HG02840 (cell line): ENCODE measurements around the gene LRWD1.

ENCODE experiments used
- ATAC-seq: cut with Tn5 transposase; IDR thresholded peaks from one replicate; pipeline ENCODE4 v1.9.1; 2021; ENCODE audit warnings: mild to moderate bottlenecking, moderate library complexity, moderate number of reproducible peaks; ENCODE audit not compliant: unreplicated experiment, low FRiP score

The LRWD1 gene

DNA sequence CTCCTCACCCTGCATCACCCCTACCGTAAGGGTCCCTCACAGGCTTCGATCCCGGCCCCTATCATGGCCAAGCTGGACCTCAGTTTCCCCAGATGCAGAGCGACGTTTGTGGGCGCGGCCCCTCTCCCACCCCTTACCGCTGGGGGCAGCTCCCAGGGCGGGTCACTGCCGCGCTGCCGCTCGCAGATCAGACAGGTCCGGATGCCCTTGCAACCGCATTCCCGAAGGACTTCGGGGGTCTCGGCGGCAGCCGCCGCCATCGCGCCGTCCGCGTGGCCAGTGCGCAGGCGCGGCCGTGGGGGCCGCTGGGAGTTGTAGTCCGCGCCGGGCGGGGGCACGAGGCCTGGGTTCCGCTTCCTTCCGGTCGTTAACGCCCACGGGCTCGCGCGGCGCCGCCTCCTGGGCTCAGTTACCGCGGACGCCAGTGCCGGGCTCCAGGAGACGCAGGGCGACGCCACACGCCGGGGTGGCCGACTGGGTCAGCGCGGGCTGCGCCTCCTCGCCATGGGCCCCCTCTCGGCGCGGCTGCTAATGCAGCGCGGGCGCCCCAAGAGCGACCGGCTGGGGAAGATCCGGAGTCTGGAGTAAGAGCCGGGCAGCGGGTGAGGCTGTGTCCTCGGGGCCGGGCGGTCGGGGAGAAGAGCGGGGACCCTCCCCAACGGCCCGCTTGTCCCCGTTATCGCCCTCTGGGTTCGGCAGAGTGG, at the start of gene LRWD1, which contains the start of gene ALKBH4:
Gene LRWD1 (plus strand): TSS at position 408 of the 704 bp plus-strand sequence. CDS start 97 bp downstream, at position 505.
Gene ALKBH4 (minus strand): TSS at position 287 of the 704 bp plus-strand sequence. CDS start 27 bp downstream, at position 260.
- peak; percentile 90 for ATAC-seq

DNA sequence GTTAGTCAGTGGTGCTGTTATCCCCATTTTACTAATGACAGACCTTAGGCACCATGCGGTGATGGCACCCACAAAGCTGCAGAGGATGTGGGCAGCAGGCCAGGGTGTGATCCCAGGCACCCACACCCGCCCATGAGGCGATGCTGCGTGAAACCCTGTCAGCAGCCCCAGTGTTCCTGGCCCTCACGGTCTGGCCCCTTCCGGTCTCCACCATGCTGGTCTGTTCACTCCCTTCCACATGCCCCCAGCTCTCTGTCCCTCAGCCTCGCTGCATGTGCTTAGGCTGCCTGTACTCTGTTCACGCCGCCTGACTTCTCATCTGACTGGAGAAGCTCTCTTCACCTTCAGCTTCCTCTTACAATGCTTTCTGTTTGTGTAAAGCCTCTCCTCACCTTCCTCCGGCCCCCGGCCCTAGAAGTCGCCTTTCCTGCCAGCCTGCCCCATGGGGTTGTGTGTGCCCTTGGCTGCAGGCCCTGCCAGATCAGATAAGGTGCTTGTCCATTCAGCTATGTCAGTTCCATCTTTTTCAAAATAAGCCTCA, 49.0 kb upstream of the LRWD1 start:
- ATAC-seq, result no peak

- no peak for ATAC-seq
These were observed 48.4 kb upstream of the LRWD1 start for GRCh38 chr7:102416406-102416805.

DNA sequence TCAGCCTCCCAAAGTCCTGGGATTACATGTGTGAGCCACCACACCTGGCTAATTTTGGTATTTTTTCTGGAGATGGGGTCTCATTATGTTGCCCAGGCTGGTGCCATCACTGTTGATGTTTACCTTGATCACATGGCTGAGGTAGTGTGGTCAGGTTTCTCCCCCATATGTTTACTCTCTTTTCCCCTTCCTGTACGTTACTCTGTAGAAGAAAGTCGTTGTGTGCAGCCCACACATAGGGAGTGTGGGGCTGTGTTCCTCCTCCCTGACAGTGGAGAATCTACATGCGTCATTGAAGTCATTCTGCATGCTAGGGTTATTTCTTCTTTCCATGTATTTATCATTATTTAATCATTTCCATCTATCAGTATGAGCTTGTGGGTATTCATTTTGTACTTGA, 47.7 kb upstream of the LRWD1 start:
- no peak for ATAC-seq

- no peak for ATAC-seq
These were observed 46.2 kb upstream of the LRWD1 start for GRCh38 chr7:102418592-102418991.

DNA sequence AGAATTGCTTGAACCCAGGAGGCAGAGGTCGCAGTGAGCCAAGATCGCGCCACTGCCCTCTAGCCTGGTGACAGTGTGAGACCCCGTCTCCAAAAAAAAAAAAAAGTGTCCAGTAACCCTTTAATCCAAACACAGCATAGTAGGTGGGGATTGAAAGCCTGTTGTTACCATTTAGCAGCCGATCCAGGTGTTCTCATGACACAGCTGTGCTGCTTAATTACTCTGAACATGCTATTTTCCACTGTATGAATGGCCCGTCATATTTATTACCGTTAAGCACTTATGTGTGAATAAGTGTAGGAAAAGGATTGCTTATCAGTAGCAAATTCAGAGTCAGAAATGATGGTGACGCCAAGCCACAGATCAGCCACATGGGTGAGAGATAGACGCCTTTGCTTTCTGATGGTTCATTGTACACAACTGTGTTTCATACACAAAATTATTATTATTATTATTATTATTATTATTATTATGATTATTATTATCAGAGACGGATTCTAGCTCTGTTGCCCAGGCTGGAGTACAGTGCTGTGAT, 43.0 kb upstream of the LRWD1 start:
- ATAC-seq, result no peak

DNA sequence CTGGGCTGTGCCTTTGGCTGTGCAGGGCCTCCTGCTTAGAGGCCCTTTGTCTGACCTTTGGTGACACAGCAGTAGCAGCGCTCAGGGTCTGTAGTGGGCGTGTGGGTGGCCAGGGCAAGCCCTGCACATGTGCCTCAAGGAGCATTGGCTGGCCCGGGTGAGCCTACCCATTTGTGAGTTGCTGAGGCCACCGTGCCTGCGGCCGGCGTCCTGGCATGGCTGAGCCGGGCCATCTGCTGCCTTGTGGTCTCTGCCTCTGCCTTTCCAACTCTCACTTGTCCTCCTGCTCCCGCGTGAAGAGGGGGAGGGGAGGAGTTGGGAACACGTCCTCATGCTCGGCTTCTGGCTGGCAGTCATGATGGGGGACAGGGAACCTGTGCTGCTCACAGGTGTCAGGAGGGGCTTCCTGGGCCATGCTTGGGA, 40.6 kb upstream of the LRWD1 start:
- no peak for ATAC-seq

GRCh38 chr7:102424787-102425218, 40.0 kb upstream of the LRWD1 start:
- no peak for ATAC-seq

GRCh38 chr7:102425639-102426267, 39.0 kb upstream of the LRWD1 start:
- ATAC-seq, result peak; percentile 59

DNA sequence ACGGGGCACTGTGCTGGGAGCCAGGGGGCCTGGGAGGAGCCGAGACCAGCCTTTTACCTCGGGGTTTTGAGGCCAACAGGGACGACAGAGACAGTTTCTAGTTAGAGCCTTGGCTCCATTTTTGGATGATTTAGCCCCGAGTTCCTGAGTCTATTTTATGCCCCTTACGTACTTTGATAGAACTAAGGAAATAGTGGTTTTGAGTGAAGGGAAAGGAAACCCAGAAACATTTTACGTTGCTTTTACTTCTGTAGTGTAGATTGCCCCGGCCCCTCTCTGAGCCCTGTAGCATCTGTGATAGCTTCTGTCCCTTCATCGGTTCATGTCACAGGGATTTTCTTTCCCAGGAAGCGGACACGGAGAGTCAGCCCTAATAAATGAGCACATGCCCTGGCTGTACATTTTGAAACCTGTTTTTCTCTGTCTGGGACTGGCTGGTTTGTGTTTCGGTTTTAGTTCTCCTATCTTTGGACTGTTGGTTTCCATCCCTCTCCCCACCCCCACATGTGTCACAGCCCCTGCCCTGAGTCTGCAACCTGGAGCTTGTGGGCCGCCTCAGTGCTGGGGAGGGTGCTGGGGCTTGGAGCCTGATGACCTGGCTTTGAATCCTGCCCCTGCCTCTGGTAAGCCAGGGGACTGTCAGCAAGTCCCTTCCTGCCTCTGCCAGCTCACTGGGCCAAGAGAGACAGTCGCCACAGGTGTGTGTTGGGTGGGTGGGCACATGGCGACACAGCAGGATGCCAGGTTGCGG, 38.3 kb upstream of the LRWD1 start:
- peak; percentile 38 for ATAC-seq

DNA sequence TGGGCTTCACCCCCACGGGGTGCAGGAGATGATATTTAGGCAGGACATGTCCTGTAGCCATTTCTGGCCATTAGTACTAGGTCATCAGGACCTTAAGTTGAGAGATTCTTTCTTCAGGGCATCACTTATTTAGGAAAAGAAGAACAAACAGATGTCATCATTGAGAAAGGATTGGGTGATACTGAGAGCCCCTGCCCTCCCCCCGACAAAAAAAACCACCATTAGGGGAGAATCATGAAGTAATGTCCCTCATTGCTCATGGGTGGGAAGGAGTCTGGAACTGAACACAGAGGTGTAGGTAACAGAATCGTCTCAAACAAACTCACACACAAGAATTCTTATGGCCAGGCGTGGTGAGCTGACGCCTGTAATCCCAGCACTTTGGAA, 37.8 kb upstream of the LRWD1 start:
- no peak for ATAC-seq

DNA sequence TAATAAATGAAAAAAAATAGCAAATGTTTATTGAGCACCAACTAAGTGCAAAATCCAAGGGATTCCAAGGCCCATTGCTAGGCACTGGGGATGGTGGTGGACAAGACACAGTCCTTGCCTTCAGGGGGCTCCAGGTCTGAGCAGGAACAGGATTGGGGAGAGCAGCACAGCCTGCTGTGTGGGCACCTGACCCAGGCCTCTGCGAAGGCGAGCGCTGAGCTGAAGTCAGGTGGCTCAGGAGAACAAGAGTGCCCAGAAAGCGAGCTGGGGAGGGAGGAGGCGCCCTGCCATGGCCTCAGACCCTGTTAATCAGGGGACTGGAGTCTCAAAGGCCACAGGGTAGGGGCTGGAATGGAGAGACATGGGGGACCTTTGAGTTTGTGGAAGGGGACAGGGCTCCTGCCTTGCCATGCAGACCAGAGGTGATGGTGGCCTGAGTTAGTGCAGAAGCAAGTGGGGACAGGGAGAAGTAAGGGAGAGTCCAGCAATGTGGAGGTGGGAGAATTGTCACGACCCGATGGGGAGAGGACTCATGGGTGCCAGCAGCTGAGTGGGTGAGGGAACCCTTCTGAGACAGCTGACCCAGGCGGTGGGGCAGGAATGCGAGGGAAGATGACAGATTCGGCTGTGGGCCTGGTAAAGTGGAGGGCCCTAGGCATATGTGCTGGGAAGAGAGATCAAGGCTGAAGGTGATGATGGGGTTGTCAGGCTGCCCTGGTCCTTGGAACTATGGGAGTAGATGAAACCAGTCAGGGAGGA, 35.5 kb upstream of the LRWD1 start:
- ATAC-seq, result no peak

DNA sequence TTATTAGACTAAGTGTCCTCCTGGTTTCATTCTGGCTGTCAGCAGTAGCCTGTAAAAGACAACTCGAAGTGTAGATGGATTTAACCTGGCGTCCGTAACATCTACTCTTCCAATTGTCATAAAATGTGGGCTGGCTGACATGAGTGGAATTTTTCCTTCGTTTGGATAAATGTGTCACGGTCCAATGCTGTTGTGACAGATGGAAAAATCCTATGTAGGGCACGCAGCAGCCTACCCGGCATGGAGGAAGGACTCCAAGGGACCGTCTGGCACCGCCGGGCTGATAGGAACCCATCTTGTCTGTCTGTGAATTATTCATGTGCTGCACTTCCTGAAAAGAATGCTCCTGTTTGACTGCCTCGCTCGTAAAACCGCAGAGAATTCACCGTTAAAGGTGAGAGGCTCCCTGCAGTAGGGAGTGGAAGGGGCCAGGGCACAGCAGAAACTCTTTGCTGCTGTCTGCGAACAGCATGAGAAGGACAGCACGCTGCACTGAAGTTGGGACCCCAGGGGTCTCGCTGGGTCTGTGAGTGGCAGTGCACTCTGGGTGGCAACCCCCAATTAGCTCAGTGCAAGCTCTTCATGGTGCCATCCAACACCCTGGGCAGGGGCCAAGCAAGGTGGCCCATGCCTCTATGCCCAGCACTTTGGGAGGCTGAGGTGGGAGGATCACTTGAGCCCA, 33.0 kb upstream of the LRWD1 start:
- no peak for ATAC-seq

GRCh38 chr7:102432442-102433218, 32.2 kb upstream of the LRWD1 start:
- ATAC-seq, result peak; percentile 29

DNA sequence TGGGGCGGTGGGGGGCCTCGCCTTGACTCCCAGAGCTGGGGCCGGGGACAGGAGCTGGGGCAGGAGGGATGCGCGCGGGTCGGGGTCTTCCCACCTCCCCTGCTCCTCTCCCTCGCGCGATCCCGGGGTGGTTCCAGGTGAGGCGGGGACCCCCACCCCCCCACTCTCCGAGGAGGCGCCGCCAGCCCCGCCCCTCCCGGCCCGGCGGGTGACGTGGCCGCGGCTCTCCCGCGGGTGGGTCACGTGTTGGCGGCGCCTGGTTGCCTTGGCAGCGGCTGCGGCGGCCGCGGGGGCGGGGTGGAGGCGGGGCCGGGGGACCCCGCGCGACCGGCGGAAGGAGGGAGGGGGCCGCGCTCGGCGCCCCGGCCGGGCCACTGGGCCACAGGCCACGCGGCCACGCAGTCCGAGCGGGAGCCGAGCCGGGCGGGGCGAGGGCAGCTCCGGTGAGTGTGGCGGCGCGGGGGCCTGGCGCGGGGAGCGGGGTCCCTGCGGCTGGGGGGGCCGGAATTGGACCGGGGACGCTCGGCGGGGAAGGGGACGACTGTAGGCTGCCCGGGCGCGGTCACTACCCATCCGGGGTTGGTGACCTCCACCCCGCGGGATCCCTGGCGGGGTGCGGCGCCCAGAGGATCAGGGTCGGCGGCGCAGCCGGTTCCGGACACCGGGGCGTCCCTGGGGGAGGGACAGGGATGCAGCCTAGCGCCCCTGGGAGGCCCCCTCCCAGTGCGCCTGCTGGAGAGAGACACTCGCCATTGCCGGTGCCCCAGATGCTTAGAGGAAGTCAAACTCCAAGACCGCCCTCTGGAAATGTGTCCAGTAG, 31.4 kb upstream of the LRWD1 start, which contains the start of gene ORAI2:
Gene ORAI2 (plus strand): TSS at position 357 of the 820 bp plus-strand sequence. CDS start 5,382 bp downstream, outside the sequence.
- ATAC-seq, result peak; percentile 70

DNA sequence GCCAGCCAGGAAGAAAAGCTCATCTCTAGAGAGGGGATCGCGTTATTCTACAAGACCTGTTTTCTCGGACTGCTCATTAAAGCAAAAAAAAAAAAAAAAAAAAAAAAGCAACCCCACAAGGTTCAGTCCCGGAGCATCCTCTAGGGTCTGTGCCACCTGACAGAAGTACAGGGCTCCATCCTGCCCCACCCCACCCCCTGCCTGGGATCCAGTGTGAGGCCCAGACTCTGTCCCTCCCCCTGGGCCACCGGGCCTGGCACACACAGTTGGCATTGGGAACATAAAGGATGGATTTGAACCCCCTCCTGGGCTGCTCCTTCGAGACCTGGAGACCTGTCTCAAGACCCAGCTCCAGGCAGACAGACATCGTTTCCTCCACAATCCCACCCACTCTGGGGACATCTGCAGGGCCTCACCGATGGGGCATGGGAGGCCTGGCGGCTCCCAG, 30.7 kb upstream of the LRWD1 start:
- ATAC-seq, result no peak

GRCh38 chr7:102436118-102436517, 28.7 kb upstream of the LRWD1 start:
- ATAC-seq, result no peak
